ENCODE data around the gene RANBP9. TPM values are rescaled to one million over a fixed set of nuclear protein-coding genes. Genes with fewer than 3 reads are reported as not detected.

RANBP9 gene
- total and polyA plus RNA-seq, 2 of the 13 experiments (the other 11 are each of a cell fraction or from before 2014, with no cell fraction given), result 26.6 to 30.6 TPM

- no peak for DNase-seq (ENCODE audit: low spot score)
- no peak overlapping the region for H2AFZ ChIP-seq (ENCODE audit: low read length)
- no peaks in the 10 kb centered on the region for H4K20me1 ChIP-seq (ENCODE audit: insufficient read depth, low read length)
- ChIA-PET POLR2A (no interaction called here), CTCF (ENCODE audit: low intra/inter-chr PET ratio, low total read pairs) (no interaction called here)
- no peak overlapping the region for H3K4me3 ChIP-seq (replicated peaks in 1 of 3; ENCODE audit: insufficient read depth in 1 of 3, low read depth in 2 of 3, low read length in 3 of 3)
- H3K4me1 ChIP-seq (ENCODE audit: insufficient read depth, low read length), result no peaks in the 10 kb centered on the region
- H3K27ac ChIP-seq (ENCODE audit: extremely low read length, insufficient read depth, low read length), result no peak overlapping the region
- H3K79me2 ChIP-seq (ENCODE audit: insufficient read depth, low read length), result no peaks in the 10 kb centered on the region
- no peaks in the 10 kb centered on the region for H3K9me3 ChIP-seq (ENCODE audit: low read length)
- H3K4me2 ChIP-seq (ENCODE audit: low read depth, low read length), result no peak overlapping the region
- no peak for FAIRE-seq
- BruUV-seq (replicated peaks), result no TSS peak
- H3K27me3 ChIP-seq (ENCODE audit: control insufficient read depth in 1 of 2, insufficient read depth in 2 of 2, low read length in 2 of 2), result peaks cover 0 to 1% of the 10 kb centered on the region in 2 experiments; a peak in 1 of 5 replicates
- WGBS (ENCODE audit: low lambda C conversion rate), result 35% methylated on average over 10 of the region's 11 CpGs
- ATAC-seq, result no peak
- intact Hi-C loops (cut with micrococcal nuclease; ENCODE audit: unreplicated experiment), result no loop called here
- no peak overlapping the region for H3K9ac ChIP-seq (ENCODE audit: insufficient read depth, low read depth, low read length)
- in situ Hi-C loops (cut with HindIII; ENCODE audit: extremely low pct_ligation_motif_present, low pct_unique_long_range_greater_than_20kb), result no loop called here
- no peaks in the 10 kb centered on the region for H3K36me3 ChIP-seq (replicated peaks in 1 of 2; ENCODE audit: control insufficient read depth in 1 of 2, insufficient read depth in 2 of 2, low read length in 2 of 2)
- peak; percentile 64; the same call in 1 of the 2 replicates for TF ChIP-seq CEBPG (CRISPR knock-in tag; IDR thresholded peaks at IDR 0.05)
- TF ChIP-seq HDAC6 (IDR thresholded peaks at IDR 0.05; ENCODE audit: low read depth, low read length), result no peak
- no peak for TF ChIP-seq ZNF33B (CRISPR knock-in tag; IDR thresholded peaks at IDR 0.05)
- TF ChIP-seq ZBTB26 (CRISPR knock-in tag; IDR thresholded peaks at IDR 0.05; ENCODE audit: borderline replicate concordance), result no peak
- peak; percentile 88 for TF ChIP-seq CEBPB (IDR thresholded peaks at IDR 0.05; ENCODE audit: borderline replicate concordance, low read depth, low read length)
- TF ChIP-seq ELK4 (CRISPR knock-in tag; IDR thresholded peaks at IDR 0.05; ENCODE audit: borderline replicate concordance), result no peak
These were observed 49.0 kb upstream of the RANBP9 start for GRCh38 chr6:13760307-13761304.
